Activated naive CD4-positive, alpha-beta T cell treated with Interleukin-2 at 50 U/mL for 16 hours (primary cell): ENCODE results near the gene MT1A.
"Not testable (repeated sequence)": the region's sequence is repeated elsewhere in the genome, so short reads cannot be mapped to it uniquely, and the experiment has no call there.

ENCODE experiments used
- DNase-seq: peaks from one replicate; pipeline ENCODE4 v3.0.0-alpha.2; 2020

MT1A gene

GRCh38 chr16:56658327-56658875, 19.9 kb downstream of the MT1A start:
- no peak for DNase-seq

GRCh38 chr16:56662357-56663354, 24.2 kb downstream of the MT1A start:
- peak; percentile 40 for DNase-seq

GRCh38 chr16:56664506-56664905, 26.0 kb downstream of the MT1A start:
- DNase-seq, result no peak

- DNase-seq, result not testable (repeated sequence)
These were observed 27.1 kb downstream of the MT1A start for GRCh38 chr16:56665286-56666261.

- peak; percentile 30 for DNase-seq
These were observed 29.4 kb downstream of the MT1A start, which contains the start of gene MT1G for GRCh38 chr16:56667581-56668571. Gene MT1G (minus strand): TSS chr16:56668065. CDS start chr16:56667993, 72 bp downstream.

GRCh38 chr16:56669005-56669839, 30.8 kb downstream of the MT1A start, which contains the start of gene MT1H:
Gene MT1H (plus strand): TSS chr16:56669814. CDS start chr16:56669885, 71 bp downstream.
- no peak for DNase-seq

- no peak for DNase-seq
These were observed 31.6 kb downstream of the MT1A start for GRCh38 chr16:56669840-56670619.

GRCh38 chr16:56670620-56670934, 32.1 kb downstream of the MT1A start:
- DNase-seq, result no peak

- not testable (repeated sequence) for DNase-seq
These were observed 33.2 kb downstream of the MT1A start for GRCh38 chr16:56671691-56672090.

GRCh38 chr16:56672171-56672570, 33.7 kb downstream of the MT1A start:
- DNase-seq, result not testable (repeated sequence)

- no peak for DNase-seq
These were observed 34.5 kb downstream of the MT1A start for GRCh38 chr16:56672761-56673536.

- no peak for DNase-seq
These were observed 35.5 kb downstream of the MT1A start for GRCh38 chr16:56673921-56674320.

GRCh38 chr16:56674570-56674969, 36.1 kb downstream of the MT1A start:
- DNase-seq, result not testable (repeated sequence)

GRCh38 chr16:56675685-56676210, 37.3 kb downstream of the MT1A start:
- peak; percentile 59 for DNase-seq

GRCh38 chr16:56677474-56677873, 39.0 kb downstream of the MT1A start:
- no peak for DNase-seq

- DNase-seq, result no peak
These were observed 40.7 kb downstream of the MT1A start for GRCh38 chr16:56679078-56679730.

GRCh38 chr16:56679818-56680217, 41.4 kb downstream of the MT1A start:
- DNase-seq, result no peak
